Activated CD8-positive, alpha-beta memory T cell treated with anti-CD3 and anti-CD28 coated beads, Interleukin-2, amount 50 U/mL, for 1 hour (primary cell): Measurements from ENCODE around the gene RASSF10.

Source experiments
- DNase-seq: peaks from one replicate; pipeline ENCODE4 v3.0.0-alpha.2; 2020; ENCODE audit errors: extremely low read depth

RASSF10 gene

DNA sequence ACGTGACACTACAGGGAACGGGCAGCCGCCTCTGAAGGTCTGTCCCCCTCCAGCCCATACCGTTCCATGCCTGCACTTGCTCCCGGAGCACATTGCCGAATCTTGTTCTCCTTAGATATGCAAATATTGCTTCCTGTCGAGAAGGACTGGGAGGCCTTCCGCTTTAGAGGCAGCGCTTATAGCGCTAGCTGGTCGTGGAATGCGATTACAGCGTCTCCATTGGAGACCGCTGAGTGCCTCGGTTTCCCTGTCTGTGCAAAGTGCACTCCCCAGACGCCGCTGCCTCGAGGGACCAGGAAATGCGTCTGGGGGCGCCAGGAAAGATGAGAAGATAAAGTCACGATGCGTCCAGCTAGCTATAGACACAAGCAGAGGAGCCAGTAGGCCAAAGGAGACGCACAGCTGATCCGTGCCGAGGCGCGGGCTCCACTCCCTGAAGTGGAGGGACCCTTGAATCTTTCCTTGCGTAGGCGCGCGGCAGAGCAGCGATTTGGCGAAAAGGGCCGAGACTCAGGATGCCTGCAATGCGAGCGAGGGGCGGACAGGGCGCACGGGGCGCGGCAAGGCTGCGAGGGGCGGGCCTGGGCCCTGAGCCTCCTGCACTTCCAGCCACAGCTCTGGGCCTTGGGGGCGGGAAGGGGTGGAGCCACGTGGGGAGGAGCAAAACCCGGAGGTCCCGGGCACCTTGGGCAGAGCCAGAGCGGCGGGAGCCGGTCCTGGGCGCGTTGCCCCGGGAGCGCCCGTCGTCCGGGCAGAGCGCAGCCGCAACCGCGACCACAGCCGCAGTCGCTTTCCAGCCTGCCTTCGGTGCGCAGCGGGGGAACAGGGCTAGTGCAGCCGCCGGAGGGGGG lies at the start of gene RASSF10:
RASSF10 (plus strand) TSS at position 692 of the 851 bp plus-strand sequence. CDS start 261 bp downstream, outside the sequence.
- no peak for DNase-seq

DNA sequence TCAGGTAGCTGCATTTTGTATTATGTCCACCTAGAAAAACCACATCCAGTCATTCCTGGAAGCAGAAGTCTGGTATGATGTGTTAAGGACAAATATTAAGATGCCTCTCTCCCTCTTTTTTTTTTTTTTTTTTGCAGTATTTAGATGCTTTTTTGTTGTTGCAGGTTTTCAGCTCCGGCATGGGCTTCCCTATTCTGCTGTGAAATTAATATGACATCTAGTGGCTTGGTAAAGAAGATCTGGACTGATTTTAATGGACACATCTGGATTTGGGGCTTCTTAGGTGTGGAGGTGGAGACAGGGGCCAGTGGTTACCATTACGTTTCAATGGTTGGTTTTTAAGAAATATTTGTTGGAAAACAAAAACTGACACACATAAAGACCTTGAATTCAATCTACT lies 47.5 kb upstream of the RASSF10 start:
- DNase-seq: no peak

DNA sequence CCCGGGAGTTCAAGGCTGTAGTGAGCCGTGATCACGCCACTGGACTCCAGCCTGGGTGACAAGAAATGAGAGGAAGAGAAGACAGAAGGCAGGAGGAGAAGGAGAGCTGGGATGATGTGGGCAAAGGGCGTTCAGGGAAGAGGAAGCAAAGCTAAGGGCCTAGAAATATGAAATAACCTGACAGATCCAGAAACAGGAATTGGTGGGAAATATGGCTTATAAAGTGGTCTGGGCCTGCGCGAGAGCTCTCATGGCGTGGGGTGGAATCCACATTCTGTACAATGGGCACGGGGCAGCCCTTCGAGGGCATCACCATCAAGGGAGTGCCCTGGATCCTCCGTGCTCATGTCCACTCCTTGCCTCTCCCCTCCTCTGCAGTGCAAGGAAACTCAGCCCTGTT lies 46.8 kb upstream of the RASSF10 start:
- DNase-seq: no peak

GRCh38 chr11:12963051-12963450 lies 46.1 kb upstream of the RASSF10 start:
- DNase-seq: no peak

- DNase-seq: peak; percentile 4
These were observed 45.2 kb upstream of the RASSF10 start for GRCh38 chr11:12963792-12964536.

DNA sequence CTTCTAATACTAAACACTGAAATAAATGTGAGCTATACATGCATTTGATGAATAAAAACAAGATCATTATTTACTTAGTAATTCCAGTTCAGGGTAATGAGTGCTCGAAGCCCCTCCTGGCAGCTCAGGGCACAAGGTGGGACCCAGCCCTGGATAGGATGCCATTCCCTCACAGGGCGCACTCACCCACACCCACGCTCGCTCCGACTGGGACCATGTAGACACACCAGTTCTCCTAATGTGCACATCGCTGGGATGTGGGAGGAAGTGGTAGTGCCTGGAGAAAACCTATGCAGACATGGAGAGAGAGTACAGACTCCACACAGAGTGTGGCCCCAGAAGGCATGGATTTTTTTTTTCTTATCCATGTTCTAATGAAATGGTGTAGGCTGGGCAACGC lies 44.5 kb upstream of the RASSF10 start:
- no peak for DNase-seq

DNA sequence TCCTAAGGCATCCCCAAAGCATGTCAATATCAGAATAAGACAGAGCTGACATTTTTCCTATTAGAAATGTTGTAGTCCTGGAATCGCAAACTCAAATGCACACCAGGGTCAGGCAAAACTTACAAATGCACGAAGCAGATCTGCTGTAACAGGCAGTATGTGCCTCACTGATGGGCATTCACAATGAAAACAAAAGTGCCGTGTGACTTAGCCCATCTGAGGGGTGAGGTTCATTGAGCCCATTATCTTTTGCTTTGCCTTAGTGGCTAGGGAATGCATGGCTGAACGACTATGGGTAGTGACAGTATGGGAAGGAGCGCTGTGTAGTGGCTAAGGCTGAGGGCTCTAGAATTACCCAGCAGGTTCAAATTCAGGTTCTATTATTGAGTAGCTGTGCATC lies 43.1 kb upstream of the RASSF10 start:
- DNase-seq: no peak

GRCh38 chr11:12968101-12968500 lies 41.0 kb upstream of the RASSF10 start:
- DNase-seq: no peak

- no peak for DNase-seq
These were observed 40.3 kb upstream of the RASSF10 start for GRCh38 chr11:12968826-12969225.

DNA sequence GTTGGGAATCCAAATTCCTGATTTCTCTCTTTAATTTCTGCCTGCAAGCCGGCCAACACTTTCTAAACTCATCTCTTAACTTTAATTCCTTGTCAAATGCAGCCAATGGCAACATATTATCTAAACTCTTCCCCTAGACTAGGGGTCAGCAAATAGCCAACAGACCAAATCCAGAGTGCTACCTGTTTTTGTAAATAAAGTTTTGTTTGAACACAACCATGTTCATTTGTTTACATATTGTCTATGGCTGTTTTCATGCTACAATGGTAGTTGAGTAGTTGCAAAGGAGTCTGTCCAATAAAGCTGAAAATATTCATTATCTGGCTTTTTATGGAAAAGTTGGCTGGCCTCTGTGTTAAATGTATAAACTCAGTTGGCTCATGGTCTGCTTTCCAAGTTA lies 37.2 kb upstream of the RASSF10 start:
- DNase-seq: no peak

DNA sequence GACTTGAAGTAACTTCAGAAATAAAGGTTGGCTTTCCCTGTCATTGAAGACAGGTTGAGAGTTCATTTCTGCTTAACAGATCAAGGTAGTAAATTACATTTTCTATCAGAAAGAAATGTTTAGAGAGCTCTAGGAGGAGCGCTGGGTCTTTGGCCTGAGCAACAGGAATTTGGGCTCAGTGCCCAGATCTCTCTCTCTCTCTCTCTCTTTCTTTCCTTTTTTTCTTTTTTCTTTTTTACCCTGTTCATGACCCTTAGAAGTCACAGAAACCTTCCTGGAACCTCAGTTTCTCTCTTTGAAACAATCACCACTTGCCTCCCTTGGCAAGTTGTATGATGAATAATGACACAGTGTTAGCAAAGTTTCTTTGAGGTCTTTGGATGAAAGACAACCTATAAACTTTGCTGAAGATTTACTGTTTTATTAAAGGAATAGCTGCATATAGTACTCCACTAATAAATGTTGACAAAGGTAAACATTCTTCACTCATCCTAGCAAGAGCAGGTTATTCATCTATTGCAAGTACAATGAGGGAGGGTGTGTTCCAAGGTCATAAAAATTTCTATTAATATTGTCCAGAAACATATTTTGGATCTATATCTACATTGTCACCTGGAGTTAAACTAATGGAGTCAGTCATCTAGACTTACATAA lies 35.5 kb upstream of the RASSF10 start:
- DNase-seq: no peak

DNA sequence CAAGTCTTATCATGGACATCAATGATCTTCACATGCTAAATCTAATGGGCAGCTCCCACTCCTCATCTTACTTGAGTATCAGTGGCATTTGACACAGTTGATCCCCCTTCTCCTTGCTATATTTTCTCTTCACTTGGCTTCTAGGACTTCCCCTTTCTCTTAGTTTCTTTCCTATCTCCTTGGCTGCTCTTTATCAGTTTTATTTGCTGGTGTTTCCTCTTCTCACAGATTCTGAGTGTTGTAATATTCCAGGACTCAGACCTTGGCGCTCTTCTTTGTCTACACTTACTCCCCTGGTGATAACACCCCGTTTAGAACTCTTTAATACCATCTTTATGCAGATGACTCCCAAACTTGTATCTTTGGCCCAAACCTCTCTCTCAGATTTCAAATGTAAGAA lies 33.9 kb upstream of the RASSF10 start:
- no peak for DNase-seq

DNA sequence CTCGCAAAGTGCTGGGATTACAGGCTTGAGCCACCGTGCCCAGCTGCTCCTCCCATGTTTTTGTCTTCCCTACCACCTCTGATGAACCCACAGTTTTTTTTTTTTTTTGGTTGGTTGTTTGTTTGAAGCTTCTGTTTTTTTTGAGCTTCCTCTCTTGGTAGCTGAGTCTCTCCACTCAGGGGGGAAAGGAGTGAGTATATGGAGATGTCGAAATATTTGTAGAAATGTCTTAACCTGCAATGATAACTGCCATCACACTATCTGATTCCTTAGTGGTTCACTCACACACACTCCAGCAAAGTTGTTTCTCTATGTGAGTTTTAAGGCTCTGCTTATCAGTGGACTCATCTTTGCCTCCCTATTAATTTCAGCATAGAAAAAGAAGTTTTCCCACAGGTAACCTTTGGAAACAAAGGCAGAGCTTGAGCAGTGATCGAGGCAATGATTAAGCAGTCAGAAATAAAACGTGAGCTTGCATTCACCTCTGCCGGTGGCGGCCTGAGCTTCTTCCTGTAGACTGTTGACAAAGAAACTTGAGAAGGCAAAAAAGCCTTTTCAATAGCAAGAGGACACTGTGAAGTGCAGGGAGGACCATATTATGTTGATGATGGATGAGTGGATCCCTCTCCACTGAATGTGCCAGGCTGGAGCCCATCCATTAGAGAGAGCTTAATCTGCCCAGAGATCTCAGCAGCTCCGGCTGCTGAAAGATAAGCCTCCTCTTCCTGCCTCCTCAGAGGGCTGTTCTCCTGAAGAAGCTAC lies 29.0 kb upstream of the RASSF10 start:
- DNase-seq: no peak

DNA sequence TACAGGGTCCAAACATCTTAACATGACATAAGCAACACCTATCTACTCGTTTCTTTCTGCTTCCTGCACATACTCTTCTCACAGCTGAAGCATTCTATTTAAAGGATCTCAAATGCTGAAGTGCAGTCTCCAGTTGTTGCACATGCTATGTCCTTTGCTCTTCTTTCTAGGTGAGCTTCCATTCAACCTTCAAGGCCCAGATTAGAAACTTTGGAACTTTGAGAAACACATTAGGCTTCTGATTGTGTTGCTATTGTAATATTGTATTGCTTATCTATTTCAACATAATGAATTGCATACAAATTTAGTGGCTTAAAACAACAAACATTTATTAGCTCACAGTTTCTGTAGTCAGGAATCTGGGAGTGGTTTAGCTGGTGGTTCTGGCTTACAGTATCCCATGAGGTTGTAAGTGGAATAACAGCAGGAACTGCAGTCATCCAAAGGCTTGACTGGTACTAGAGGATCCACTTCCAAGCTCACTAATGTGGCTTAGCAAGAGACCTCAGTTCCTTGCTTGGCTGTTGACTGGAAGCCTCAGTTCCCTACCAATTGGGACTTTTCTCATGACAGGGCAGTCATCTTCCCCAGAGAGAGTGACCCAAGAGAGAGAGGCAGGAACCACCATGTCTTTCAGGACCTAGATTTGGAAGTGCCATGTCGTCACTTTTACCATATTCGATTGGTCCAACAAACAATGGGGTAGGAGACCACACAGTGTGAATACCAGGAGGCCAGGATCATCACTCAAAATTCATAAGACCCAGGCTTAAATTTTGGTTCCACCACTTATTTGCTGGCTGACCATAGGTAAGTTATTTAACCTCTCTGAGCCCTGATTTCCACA lies 27.2 kb upstream of the RASSF10 start:
- no peak for DNase-seq

DNA sequence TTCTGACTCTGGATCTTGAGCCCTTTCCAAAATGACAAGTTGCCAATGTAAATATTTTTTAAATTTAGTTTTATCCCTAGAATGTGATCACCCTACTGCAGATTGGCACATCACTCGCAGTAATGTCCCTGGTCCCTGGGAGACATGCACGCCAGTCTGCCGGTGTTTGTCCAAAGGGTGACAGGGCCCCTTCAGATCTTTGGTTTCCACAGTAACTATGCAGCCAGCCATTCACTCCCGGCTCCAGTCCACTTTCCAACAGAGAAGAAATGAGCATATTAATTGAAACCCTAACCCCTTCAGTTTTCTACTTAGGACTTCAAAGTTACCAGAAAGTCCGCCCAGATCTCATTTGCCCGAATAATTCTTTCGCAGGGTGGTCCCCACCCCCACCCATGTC lies 25.8 kb upstream of the RASSF10 start:
- no peak for DNase-seq

GRCh38 chr11:12986194-12986898 lies 22.8 kb upstream of the RASSF10 start:
- DNase-seq: no peak

GRCh38 chr11:12989428-12990161 lies 19.5 kb upstream of the RASSF10 start:
- no peak for DNase-seq

DNA sequence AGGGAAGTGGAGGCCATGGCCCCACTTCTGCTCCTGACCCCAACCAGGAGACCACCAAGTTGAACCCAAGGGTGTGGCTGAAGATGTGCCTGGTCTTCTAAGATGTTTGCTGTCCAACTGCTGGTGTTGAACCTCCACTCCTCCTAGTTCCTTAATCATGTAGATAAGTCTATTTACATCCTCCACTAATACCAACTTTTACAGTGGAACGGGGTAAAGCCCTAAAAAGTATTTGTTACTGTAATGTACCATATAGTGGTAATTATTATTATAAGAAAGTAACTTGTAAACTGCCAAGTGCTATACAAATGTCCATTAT lies 19.0 kb upstream of the RASSF10 start:
- DNase-seq: no peak

DNA sequence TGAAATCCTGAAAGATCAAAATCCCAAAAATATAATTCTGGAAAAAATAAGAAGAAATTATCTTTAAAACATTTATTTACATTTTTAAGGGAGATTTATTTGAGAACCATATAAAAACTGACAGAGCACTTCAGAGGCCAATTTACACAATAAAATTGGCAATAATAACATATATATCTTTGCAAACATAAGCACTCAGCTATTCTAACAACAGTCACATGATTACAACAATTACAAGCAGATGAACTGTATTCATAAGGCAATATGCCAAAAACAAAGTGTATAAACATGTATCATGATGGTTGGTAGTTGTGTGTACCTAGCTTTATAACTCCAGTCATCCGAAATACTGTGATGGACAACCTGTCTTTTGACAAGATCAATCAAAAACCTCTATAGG lies 17.7 kb upstream of the RASSF10 start:
- DNase-seq: no peak

DNA sequence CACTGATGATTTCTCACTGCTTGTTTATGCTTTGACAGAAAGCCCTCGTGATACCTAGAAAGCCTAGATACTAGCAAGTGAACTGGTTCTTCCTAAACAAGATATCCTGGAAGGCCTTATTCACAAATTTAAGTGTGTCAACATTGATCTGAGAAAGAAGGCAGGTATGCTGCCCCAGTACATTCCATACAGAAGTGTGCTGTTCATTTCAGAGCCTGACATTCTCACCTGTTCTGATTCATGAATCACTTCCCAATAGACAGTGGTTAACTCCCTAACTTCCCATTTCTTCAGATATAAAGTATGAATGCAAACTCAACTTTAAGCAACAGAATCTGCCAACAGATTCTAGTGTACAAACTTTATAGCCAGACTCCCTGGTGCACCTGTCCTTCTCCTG lies 15.5 kb upstream of the RASSF10 start:
- no peak for DNase-seq
